ENCODE results near the gene ANO3.

DNA sequence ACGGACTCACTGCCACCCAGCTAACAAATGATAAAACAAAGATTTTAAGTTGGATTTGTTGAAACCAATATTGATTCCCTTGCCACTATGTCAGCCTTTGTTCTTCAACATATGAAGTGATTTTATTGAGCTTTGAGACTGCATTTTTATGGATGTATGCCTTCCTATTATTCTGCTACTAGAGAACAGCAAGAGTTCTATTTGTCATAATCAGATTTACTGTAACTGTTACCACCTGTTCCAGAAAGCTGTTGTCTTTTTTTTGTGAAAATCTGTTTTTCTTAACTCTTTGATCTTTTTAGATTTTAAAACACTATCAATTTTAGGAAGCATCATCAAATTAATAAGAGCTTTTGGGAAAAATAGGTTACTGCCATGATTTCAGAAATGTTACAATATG, 125.7 kb downstream of the ANO3 start:
- TF ChIP-seq, protein P1, sequence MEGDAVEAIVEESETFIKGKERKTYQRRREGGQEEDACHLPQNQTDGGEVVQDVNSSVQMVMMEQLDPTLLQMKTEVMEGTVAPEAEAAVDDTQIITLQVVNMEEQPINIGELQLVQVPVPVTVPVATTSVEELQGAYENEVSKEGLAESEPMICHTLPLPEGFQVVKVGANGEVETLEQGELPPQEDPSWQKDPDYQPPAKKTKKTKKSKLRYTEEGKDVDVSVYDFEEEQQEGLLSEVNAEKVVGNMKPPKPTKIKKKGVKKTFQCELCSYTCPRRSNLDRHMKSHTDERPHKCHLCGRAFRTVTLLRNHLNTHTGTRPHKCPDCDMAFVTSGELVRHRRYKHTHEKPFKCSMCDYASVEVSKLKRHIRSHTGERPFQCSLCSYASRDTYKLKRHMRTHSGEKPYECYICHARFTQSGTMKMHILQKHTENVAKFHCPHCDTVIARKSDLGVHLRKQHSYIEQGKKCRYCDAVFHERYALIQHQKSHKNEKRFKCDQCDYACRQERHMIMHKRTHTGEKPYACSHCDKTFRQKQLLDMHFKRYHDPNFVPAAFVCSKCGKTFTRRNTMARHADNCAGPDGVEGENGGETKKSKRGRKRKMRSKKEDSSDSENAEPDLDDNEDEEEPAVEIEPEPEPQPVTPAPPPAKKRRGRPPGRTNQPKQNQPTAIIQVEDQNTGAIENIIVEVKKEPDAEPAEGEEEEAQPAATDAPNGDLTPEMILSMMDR (IDR thresholded peaks at IDR 0.05): no peak
- TF ChIP-seq EP300 (IDR thresholded peaks at IDR 0.05): no peak
- TF ChIP-seq POLR2A (IDR thresholded peaks at IDR 0.05): no peak

Data from stomach (tissue), 4 donors.